ENCODE data around the gene MSANTD1. TPM values are rescaled to one million over a fixed set of nuclear protein-coding genes. Genes with fewer than 3 reads are reported as not detected.

Gene MSANTD1
- total and polyA plus RNA-seq, 2 donors (not counting 1 experiment from before 2014, with no cell fraction given): 0.78 to 5.5 TPM

DNA sequence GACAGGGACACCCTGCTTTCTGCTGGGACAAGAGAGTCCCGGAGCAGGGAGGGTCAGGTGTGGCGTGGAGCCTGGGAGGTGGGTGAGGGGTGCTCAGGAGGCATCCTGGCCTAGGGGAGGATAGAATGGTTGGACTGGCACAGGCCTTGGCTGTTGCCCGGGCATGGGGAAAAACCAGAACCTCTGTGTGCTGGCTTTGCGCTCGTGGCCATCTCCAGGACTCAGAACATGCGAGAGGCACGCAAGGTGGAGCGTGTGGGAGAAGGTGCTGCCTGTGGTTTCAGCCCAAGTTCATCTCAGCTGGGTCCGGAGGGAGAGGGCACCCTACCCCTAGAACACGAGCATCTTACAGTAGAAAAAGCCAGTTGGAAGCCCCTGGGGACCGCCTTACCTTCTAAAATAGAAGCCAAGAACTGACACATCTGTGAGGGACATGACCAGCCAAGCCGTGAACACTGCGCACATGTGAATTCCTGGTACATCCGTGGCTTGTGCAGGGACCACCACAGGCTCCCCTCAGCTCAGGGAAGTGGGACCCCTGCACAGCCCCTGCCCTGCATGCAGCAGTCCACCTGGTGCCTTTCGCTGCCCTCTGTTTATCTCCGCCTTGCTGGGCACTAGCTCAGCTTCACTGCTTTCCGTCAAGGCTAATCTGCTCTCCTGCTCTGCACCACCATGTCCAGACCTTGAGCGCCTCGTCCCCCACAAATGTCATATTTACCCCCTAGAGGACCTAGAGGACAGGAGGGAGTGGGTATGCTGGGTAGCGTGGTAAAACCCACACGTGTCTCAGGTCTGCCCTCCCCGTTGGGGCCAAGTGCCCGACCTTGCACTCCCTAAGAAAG, 13.5 kb downstream of the MSANTD1 start:
- no peaks in the 10 kb centered on the region for H3K36me3 ChIP-seq (replicated peaks in 1 of 2; ENCODE audit: control extremely low read depth in 1 of 2, control insufficient read depth in 1 of 2, extremely low read depth in 1 of 2, insufficient read depth in 2 of 2, low read length in 1 of 2)
- ChIA-PET CTCF (no interaction called here), POLR2A (no interaction called here)
- H3K4me1 ChIP-seq (ENCODE audit: control insufficient read depth in 2 of 2, insufficient read depth in 2 of 2, low read length in 2 of 2): peaks cover 6 to 12% of the 10 kb centered on the region in 2 donors
- H2AFZ ChIP-seq (ENCODE audit: insufficient read depth, low read depth, low read length, poor library complexity, severe bottlenecking): no peak overlapping the region
- no peak overlapping the region for H3K9ac ChIP-seq (ENCODE audit: low read length)
- Mint-ChIP-seq H3K27ac (no peak overlapping the region), H3K4me1 (peaks cover 12% of the 10 kb centered on the region), H3K27me3 (no peaks in the 10 kb centered on the region), H3K9me3 (ENCODE audit: insufficient read depth) (no peaks in the 10 kb centered on the region), H3K4me3 (no peak overlapping the region)
- DNase-seq (no peak), ATAC-seq (ENCODE audit: low read depth) (no peak)
- no peaks in the 10 kb centered on the region for H3K27me3 ChIP-seq (replicated peaks in 1 of 4; ENCODE audit: control extremely low read depth in 1 of 4, control insufficient read depth in 3 of 4, insufficient read depth in 4 of 4, low read length in 3 of 4)
- H4K20me1 ChIP-seq (ENCODE audit: control insufficient read depth, insufficient read depth, low read length, poor library complexity, severe bottlenecking): no peaks in the 10 kb centered on the region
- H3K27ac ChIP-seq (ENCODE audit: low read length in 2 of 2): no peak overlapping the region
- 83% methylated on average over 21 of the region's 23 CpGs for WGBS (ENCODE audit: insufficient coverage)
- no peak for TF ChIP-seq EZH2 (IDR thresholded peaks at IDR 0.05; ENCODE audit: borderline replicate concordance, insufficient read depth, low read depth, low read length, poor library complexity, severe bottlenecking)
- TF ChIP-seq, protein P1, sequence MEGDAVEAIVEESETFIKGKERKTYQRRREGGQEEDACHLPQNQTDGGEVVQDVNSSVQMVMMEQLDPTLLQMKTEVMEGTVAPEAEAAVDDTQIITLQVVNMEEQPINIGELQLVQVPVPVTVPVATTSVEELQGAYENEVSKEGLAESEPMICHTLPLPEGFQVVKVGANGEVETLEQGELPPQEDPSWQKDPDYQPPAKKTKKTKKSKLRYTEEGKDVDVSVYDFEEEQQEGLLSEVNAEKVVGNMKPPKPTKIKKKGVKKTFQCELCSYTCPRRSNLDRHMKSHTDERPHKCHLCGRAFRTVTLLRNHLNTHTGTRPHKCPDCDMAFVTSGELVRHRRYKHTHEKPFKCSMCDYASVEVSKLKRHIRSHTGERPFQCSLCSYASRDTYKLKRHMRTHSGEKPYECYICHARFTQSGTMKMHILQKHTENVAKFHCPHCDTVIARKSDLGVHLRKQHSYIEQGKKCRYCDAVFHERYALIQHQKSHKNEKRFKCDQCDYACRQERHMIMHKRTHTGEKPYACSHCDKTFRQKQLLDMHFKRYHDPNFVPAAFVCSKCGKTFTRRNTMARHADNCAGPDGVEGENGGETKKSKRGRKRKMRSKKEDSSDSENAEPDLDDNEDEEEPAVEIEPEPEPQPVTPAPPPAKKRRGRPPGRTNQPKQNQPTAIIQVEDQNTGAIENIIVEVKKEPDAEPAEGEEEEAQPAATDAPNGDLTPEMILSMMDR (IDR thresholded peaks at IDR 0.05): no peak
- intact Hi-C loops (cut with micrococcal nuclease): no loop called here
- no peaks in the 10 kb centered on the region for H3K79me2 ChIP-seq (ENCODE audit: control insufficient read depth, insufficient read depth, low read length)
- H3K9me3 ChIP-seq (ENCODE audit: control extremely low read depth in 1 of 3, control insufficient read depth in 2 of 3, insufficient read depth in 1 of 3, low read length in 2 of 3): no peaks in the 10 kb centered on the region
- H3K4me3 ChIP-seq (ENCODE audit: control extremely low read depth in 1 of 5, extremely low read depth in 1 of 5, insufficient read depth in 1 of 5, low read depth in 2 of 5, low read length in 4 of 5): no peak overlapping the region
- H3K4me2 ChIP-seq (replicated peaks; ENCODE audit: low read depth, low read length, poor library complexity, severe bottlenecking): no peak overlapping the region

Measured in B cell (primary cell).